ENCODE data around the gene RIMS4.

GRCh38 chr20:44759595-44759994 lies 50.8 kb downstream of the RIMS4 start:
- TF ChIP-seq, protein P1, sequence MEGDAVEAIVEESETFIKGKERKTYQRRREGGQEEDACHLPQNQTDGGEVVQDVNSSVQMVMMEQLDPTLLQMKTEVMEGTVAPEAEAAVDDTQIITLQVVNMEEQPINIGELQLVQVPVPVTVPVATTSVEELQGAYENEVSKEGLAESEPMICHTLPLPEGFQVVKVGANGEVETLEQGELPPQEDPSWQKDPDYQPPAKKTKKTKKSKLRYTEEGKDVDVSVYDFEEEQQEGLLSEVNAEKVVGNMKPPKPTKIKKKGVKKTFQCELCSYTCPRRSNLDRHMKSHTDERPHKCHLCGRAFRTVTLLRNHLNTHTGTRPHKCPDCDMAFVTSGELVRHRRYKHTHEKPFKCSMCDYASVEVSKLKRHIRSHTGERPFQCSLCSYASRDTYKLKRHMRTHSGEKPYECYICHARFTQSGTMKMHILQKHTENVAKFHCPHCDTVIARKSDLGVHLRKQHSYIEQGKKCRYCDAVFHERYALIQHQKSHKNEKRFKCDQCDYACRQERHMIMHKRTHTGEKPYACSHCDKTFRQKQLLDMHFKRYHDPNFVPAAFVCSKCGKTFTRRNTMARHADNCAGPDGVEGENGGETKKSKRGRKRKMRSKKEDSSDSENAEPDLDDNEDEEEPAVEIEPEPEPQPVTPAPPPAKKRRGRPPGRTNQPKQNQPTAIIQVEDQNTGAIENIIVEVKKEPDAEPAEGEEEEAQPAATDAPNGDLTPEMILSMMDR (IDR thresholded peaks at IDR 0.05), result no peak
- TF ChIP-seq POLR2A (IDR thresholded peaks at IDR 0.05), result no peak

All from testis (tissue), 2 donors.